GM12878 (cell line): Measurements from ENCODE around the gene CAV1. TPM values are rescaled to one million over a fixed set of nuclear protein-coding genes. Genes with fewer than 3 reads are reported as not detected.

Experiments
- ATAC-seq: fragments of 200-7000 bp; cut with Tn5 transposase; 3 replicates; pipeline ENCODE4 v1.9.1; 2020; ENCODE audit warnings: mild to moderate bottlenecking, moderate library complexity
- BruUV-seq: library from RNA; stranded (reverse); fragments of 400-500 nt; replicated peaks from 2 replicates; lab custom pipeline; 2021; lab: Mats Ljungman, UMichigan
- CTCF ChIA-PET: fragments of 300-600 bp; sonication (Branson Sonifier 250); formaldehyde crosslinking; extraction: SDS; loops from one replicate; lab custom pipeline; 2021; ENCODE audit warnings: inconsistent platforms; lab: Yijun Ruan, JAX
- POLR2A ChIA-PET: fragments of 350-600 bp; formaldehyde crosslinking; extraction: SDS; loops from one replicate; lab custom pipeline; 2021; ENCODE audit warnings: inconsistent platforms; lab: Charles Lee
- RAD21 ChIA-PET: fragments of 300-600 bp; sonication (Branson Sonifier 250); formaldehyde crosslinking; loops from one replicate; lab custom pipeline; 2023; ENCODE audit warnings: antibody characterized with exemption; ENCODE audit not compliant: unreplicated experiment; lab: Charles Lee
- SMC1A ChIA-PET: fragments of 300-600 bp; sonication (Branson Sonifier 250); formaldehyde crosslinking; loops from one replicate; lab custom pipeline; 2023; ENCODE audit not compliant: unreplicated experiment, uncharacterized antibody; lab: Charles Lee
- DNase-seq: peaks from one replicate; pipeline ENCODE4 v3.0.0-alpha.2; 2011; ENCODE audit warnings: low read depth, low spot score
- FAIRE-seq: peaks from 3 replicates; lab custom pipeline; 2011; peaks lifted over from hg19 to GRCh38; lab: Jason Lieb, UNC
- H2AFZ ChIP-seq: 2 replicates; pipeline ENCODE4 v1.6.0; 2011; ENCODE audit warnings: low read depth, low read length, control low read depth; ENCODE audit not compliant: control insufficient read depth
- H3K27ac ChIP-seq: 2 replicates; pipeline ENCODE4 v1.5.1; 2011; ENCODE audit warnings: control low read depth; ENCODE audit not compliant: control insufficient read depth, insufficient read depth
- H3K27me3 ChIP-seq, 2 experiments: replicated peaks in 1 of 2; 2 replicates each; pipeline versions ENCODE4 v1.6.0 to v1.6.1; 2011; ENCODE audit warnings: low read length in 1 of 2; ENCODE audit not compliant: control insufficient read depth in 2 of 2, insufficient read depth in 2 of 2
- H3K36me3 ChIP-seq, 2 experiments: 2 replicates each; pipeline ENCODE4 v1.5.1; 2011; ENCODE audit warnings: low read length in 1 of 2; ENCODE audit not compliant: control insufficient read depth in 2 of 2, insufficient read depth in 2 of 2
- H3K4me1 ChIP-seq: 2 replicates; pipeline ENCODE4 v1.6.1; 2011; ENCODE audit warnings: mild to moderate bottlenecking, low read length, moderate library complexity, mixed read lengths; ENCODE audit not compliant: control insufficient read depth, insufficient read depth
- H3K4me2 ChIP-seq: 2 replicates; pipeline ENCODE4 v1.6.0; 2011; ENCODE audit warnings: control low read depth; ENCODE audit not compliant: control insufficient read depth, insufficient read depth
- H3K4me3 ChIP-seq: fragments of 200-600 bp; sonication (generic); 2 replicates; pipeline ENCODE4 v1.5.1; 2016
- H3K79me2 ChIP-seq: 2 replicates; pipeline ENCODE4 v1.6.0; 2011; ENCODE audit warnings: low read length; ENCODE audit not compliant: control insufficient read depth, insufficient read depth
- H3K9ac ChIP-seq: 2 replicates; pipeline ENCODE4 v1.8.0; 2011; ENCODE audit warnings: low read length, control low read depth, mixed read lengths; ENCODE audit not compliant: control insufficient read depth, insufficient read depth
- H3K9me3 ChIP-seq: replicated peaks from 3 replicates; pipeline ENCODE4 v1.5.1; 2011; ENCODE audit warnings: mild to moderate bottlenecking, low read length; ENCODE audit not compliant: control insufficient read depth, insufficient read depth
- H4K20me1 ChIP-seq: 2 replicates; pipeline ENCODE4 v1.6.0; 2011; ENCODE audit not compliant: control insufficient read depth, insufficient read depth
- ASH2L ChIP-seq: fragments of 300-600, 200-600 bp; sonication (generic); IDR thresholded peaks from 2 replicates; pipeline ENCODE4 v1.6.1; 2017; ENCODE audit warnings: low read depth, mild to moderate bottlenecking, borderline replicate concordance
- BMI1 ChIP-seq: fragments of 450-650 bp; IDR thresholded peaks from 2 replicates; pipeline ENCODE4 v1.6.1; 2016; ENCODE audit warnings: mild to moderate bottlenecking, moderate library complexity, borderline replicate concordance
- CBX5 ChIP-seq: sonication (generic); IDR thresholded peaks from 2 replicates; pipeline ENCODE4 v1.6.1; 2016; ENCODE audit warnings: low read depth, moderate library complexity, mild to moderate bottlenecking, inconsistent platforms
- ELK1 ChIP-seq: IDR thresholded peaks from 2 replicates; pipeline ENCODE4 v1.6.1; 2012; ENCODE audit warnings: low read depth, low read length, improper control_type of control experiment
- HDGF ChIP-seq: fragments of 450-650 bp; IDR thresholded peaks from 2 replicates; pipeline ENCODE4 v1.6.1; 2016; ENCODE audit warnings: antibody characterized with exemption
- JUND ChIP-seq: IDR thresholded peaks from 2 replicates; pipeline ENCODE4 v1.6.1; 2012; ENCODE audit warnings: low read depth, mild to moderate bottlenecking, low read length, improper control_type of control experiment, moderate library complexity
- MTA2 ChIP-seq: fragments of 450-650 bp; IDR thresholded peaks from 2 replicates; pipeline ENCODE4 v1.6.1; 2016; ENCODE audit warnings: low read depth, mild to moderate bottlenecking, moderate library complexity
- MYC ChIP-seq: IDR thresholded peaks from 2 replicates; pipeline ENCODE4 v1.6.1; 2011; ENCODE audit warnings: mild to moderate bottlenecking, low read length, moderate library complexity, inconsistent platforms; ENCODE audit not compliant: insufficient read depth, insufficient replicate concordance, insufficient read length, severe bottlenecking
- NBN ChIP-seq: fragments of 450-650 bp; IDR thresholded peaks from 2 replicates; pipeline ENCODE4 v1.6.1; 2016
- RELA ChIP-seq: fragments of 450-650 bp; IDR thresholded peaks from 2 replicates; pipeline ENCODE4 v1.8.0; 2014; ENCODE audit warnings: borderline replicate concordance; ENCODE audit not compliant: partially characterized antibody
- SUPT20H ChIP-seq: IDR thresholded peaks from 2 replicates; pipeline ENCODE4 v1.6.1; 2011; ENCODE audit warnings: low read depth, mild to moderate bottlenecking, low read length, moderate library complexity, borderline replicate concordance; ENCODE audit not compliant: control insufficient read depth
- ZBTB11 ChIP-seq: fragments of 450-650 bp; formaldehyde crosslinking; IDR thresholded peaks from 2 replicates; pipeline ENCODE4 v1.5.0; 2022; ENCODE audit warnings: mild to moderate bottlenecking, missing genetic modification characterization
- ZNF687 ChIP-seq: fragments of 450-650 bp; IDR thresholded peaks from 2 replicates; pipeline ENCODE4 v1.6.1; 2017; ENCODE audit warnings: mild to moderate bottlenecking, moderate library complexity
- WGBS: methylation state at CpG from one replicate; pipeline ENCODE4 v1.1.6; 2016; ENCODE audit warnings: low lambda C conversion rate; ENCODE audit not compliant: insufficient replicate concordance, insufficient coverage; ENCODE audit errors: missing lambda C conversion rate; 5-methylcytosine and 5-hydroxymethylcytosine counted together
- in situ Hi-C: fragments of 300-500 bp; cut with MboI; formaldehyde crosslinking; loops from 9 replicates; pipeline ENCODE4 v1.14.3; 2018; ENCODE audit warnings: mixed read lengths
- intact Hi-C: fragments of 100-400 bp; cut with micrococcal nuclease; formaldehyde crosslinking; loops from one replicate; pipeline ENCODE4 v1.14.2; 2022; ENCODE audit not compliant: unreplicated experiment
- polyA plus RNA-seq, 11 experiments: library from polyadenylated mRNA; depleted of rRNA in 4 of 11; unstranded in 6 of 11; stranded (reverse) in 5 of 11; fragments of >200 nt; fragmentation: Nextera tagmentation in 4 of 11; fragmentation: Illumina TruSeq in 1 of 11; extraction: Ambion mirVana in 4 of 11; extraction: Trizol in 1 of 11; gene quantifications; 1 replicate in 1 of 11; 2 replicates in 10 of 11; pipeline versions ENCODE4 v1.2.1 to v1.2.3, GENCODE V29; 2011 to 2016; ENCODE audit warnings: inconsistent platforms in 2 of 11, missing spikeins in 2 of 11, low read depth in 1 of 11
- total RNA-seq, 4 experiments: library from RNA; depleted of rRNA in 3 of 4; stranded (reverse); fragments of >200 nt in 3 of 4; fragmentation: Illumina TruSeq in 1 of 4; extraction: Trizol in 1 of 4; gene quantifications; 2 replicates each; pipeline versions ENCODE4 v1.2.1 to v1.2.3, GENCODE V29; 2013 to 2021

CAV1 gene
- total and polyA plus RNA-seq, 10 of the 15 experiments (the other 5 are each of a cell fraction or from before 2014, with no cell fraction given), result 0.45 to 26.5 (median 2.0) TPM

GRCh38 chr7:116554911-116555310 is 30.1 kb downstream of the CAV1 start:
- H3K4me3 ChIP-seq, result no peak overlapping the region
- H3K4me1 ChIP-seq, result 0 out of 2 replicates have a peak, but pooled peaks cover 4% of the 10 kb centered on the region
- ATAC-seq (no peak), FAIRE-seq (no peak), DNase-seq (no peak)
- no peaks in the 10 kb centered on the region for H3K36me3 ChIP-seq
- no peak overlapping the region for H3K9ac ChIP-seq
- WGBS, result 15% methylated on average over 4 of the region's 4 CpGs
- H3K27ac ChIP-seq, result no peak overlapping the region
- in situ Hi-C loops (no loop called here), intact Hi-C loops (no loop called here)
- ChIA-PET CTCF (interaction anchor here (0.7 kb wide), 1 partner anchor 29 kb away, joined by 4 read pairs; no protein-coding TSS in a partner anchor), RAD21 (no interaction called here), SMC1A (interaction anchor here (0.7 to 1.1 kb wide), 2 partner anchors 28 to 438 kb away, joined by 3 read pairs; no protein-coding TSS in a partner anchor), POLR2A (no interaction called here)
- no TSS peak for BruUV-seq
- H3K79me2 ChIP-seq, result no peaks in the 10 kb centered on the region
- TF ChIP-seq HDGF (no peak), CBX5 (no peak), ZBTB11 (CRISPR knock-in tag) (no peak), ASH2L (no peak), ELK1 (no peak), RELA (no peak), SUPT20H (no peak), JUND (no peak), ZNF687 (no peak), BMI1 (no peak), NBN (no peak), MYC (no peak), MTA2 (no peak)
- no peak overlapping the region for H2AFZ ChIP-seq
- no peaks in the 10 kb centered on the region for H4K20me1 ChIP-seq
- H3K9me3 ChIP-seq, result no peaks in the 10 kb centered on the region
- H3K27me3 ChIP-seq, result no peaks in the 10 kb centered on the region
- no peak overlapping the region for H3K4me2 ChIP-seq
